ENCODE data around the gene EME1.

GRCh38 chr17:50388728-50389127 is 15.7 kb downstream of the EME1 start:
- no peak for TF ChIP-seq CTCF (IDR thresholded peaks at IDR 0.05)
- TF ChIP-seq POLR2A (IDR thresholded peaks at IDR 0.05): no peak

Data from lower leg skin (tissue), 3 donors.